Vagina (tissue), 2 donors: ENCODE data around the gene XPO4. TPM values are rescaled to one million over a fixed set of nuclear protein-coding genes. Genes with fewer than 3 reads are reported as not detected.
A peak's percentile ranks its signal among the peaks of the same experiment; 100 is the strongest.

Source experiments
- DNase-seq, 2 donors: peaks; one replicate each; pipeline ENCODE4 v3.0.0-alpha.2; 2017; ENCODE audit errors: extremely low spot score in 2 of 2
- H3K27ac ChIP-seq: fragments of 200-600 bp; sonication (generic); one replicate; pipeline ENCODE4 v1.5.1; 2019
- H3K27me3 ChIP-seq: fragments of 200-600 bp; sonication (generic); one replicate; pipeline ENCODE4 v1.5.1; 2019
- H3K36me3 ChIP-seq, 2 donors: fragments of 200-600 bp; sonication (generic); one replicate each; pipeline ENCODE4 v1.5.1; 2017 to 2019
- H3K4me1 ChIP-seq: fragments of 200-600 bp; sonication (generic); one replicate; pipeline ENCODE4 v1.5.1; 2019
- H3K4me3 ChIP-seq, 2 donors: fragments of 200-600 bp; sonication (generic); 1 replicate in 1 of 2; 2 replicates in 1 of 2; pipeline ENCODE4 v1.5.1; 2016 to 2019
- H3K9me3 ChIP-seq: fragments of 200-600 bp; sonication (generic); one replicate; pipeline ENCODE4 v1.5.1; 2019
- POLR2A ChIP-seq, 2 donors: fragments of 450-650 bp; IDR thresholded peaks; one replicate each; pipeline ENCODE4 v1.6.1; 2017; ENCODE audit warnings: antibody characterized with exemption in 2 of 2, mild to moderate bottlenecking in 2 of 2, moderate library complexity in 2 of 2
- POLR2AphosphoS5 ChIP-seq, 2 donors: sonication (generic); formaldehyde crosslinking; IDR thresholded peaks; one replicate each; pipeline ENCODE4 v1.9.0; 2017; ENCODE audit warnings: antibody characterized with exemption in 2 of 2, mild to moderate bottlenecking in 2 of 2, low read depth in 1 of 2; ENCODE audit not compliant: insufficient read depth in 1 of 2
- intact Hi-C: fragments of 100-400 bp; cut with DNase I; formaldehyde crosslinking; loops from one replicate; pipeline ENCODE4 v1.15.1; 2023
- total RNA-seq: library from RNA; depleted of rRNA; stranded (reverse); fragments of >200 nt; gene quantifications from one replicate; pipeline ENCODE4 v1.2.3, GENCODE V29; 2016
- TF ChIP-seq, protein P1 (sequence below), 3 experiments: fragments of 450-650 bp in 2 of 3; fragments of 200-600 bp in 1 of 3; sonication (generic) in 1 of 3; IDR thresholded peaks; one replicate each; pipeline ENCODE4 v1.5.1; 2017 to 2019; ENCODE audit warnings: antibody characterized with exemption in 3 of 3, mild to moderate bottlenecking in 2 of 3, moderate library complexity in 2 of 3

XPO4 gene
- total RNA-seq, 1 donor from 2014 or later: 17.7 TPM

DNA sequence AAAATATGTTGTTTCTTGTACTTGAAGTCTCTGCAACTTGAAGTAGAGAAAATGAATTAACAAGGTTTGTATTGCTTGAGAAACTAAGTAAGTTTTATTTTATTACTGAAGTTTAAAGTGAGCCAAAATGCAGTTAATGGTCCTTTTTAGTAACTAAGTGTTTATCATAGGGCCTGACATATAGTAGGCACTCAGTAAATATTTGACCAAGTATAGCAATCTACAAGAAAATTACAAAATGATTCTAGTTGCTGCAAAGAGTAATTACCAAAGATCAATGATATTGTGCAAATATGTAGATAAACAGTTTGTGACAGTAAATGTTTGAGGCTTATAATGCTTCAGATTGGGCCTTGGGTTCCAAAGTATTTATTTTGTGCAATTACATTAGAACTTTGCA is 2.4 kb upstream of the XPO4 start:
- H3K9me3 ChIP-seq: no peaks in the 10 kb centered on the region
- peaks cover 27% of the 10 kb centered on the region for H3K4me1 ChIP-seq
- no peaks in the 10 kb centered on the region for H3K36me3 ChIP-seq
- no peak for DNase-seq
- TF ChIP-seq POLR2A (IDR thresholded peaks at IDR 0.05): no peak
- TF ChIP-seq POLR2AphosphoS5 (IDR thresholded peaks at IDR 0.05; ENCODE audit: insufficient read depth in 1 of 2, low read depth in 1 of 2): no peak
- TF ChIP-seq, protein P1, sequence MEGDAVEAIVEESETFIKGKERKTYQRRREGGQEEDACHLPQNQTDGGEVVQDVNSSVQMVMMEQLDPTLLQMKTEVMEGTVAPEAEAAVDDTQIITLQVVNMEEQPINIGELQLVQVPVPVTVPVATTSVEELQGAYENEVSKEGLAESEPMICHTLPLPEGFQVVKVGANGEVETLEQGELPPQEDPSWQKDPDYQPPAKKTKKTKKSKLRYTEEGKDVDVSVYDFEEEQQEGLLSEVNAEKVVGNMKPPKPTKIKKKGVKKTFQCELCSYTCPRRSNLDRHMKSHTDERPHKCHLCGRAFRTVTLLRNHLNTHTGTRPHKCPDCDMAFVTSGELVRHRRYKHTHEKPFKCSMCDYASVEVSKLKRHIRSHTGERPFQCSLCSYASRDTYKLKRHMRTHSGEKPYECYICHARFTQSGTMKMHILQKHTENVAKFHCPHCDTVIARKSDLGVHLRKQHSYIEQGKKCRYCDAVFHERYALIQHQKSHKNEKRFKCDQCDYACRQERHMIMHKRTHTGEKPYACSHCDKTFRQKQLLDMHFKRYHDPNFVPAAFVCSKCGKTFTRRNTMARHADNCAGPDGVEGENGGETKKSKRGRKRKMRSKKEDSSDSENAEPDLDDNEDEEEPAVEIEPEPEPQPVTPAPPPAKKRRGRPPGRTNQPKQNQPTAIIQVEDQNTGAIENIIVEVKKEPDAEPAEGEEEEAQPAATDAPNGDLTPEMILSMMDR (IDR thresholded peaks at IDR 0.05): no peak
- H3K4me3 ChIP-seq: no peak overlapping the region
- intact Hi-C loops: no loop called here
- H3K27ac ChIP-seq: no peak overlapping the region
- no peaks in the 10 kb centered on the region for H3K27me3 ChIP-seq

DNA sequence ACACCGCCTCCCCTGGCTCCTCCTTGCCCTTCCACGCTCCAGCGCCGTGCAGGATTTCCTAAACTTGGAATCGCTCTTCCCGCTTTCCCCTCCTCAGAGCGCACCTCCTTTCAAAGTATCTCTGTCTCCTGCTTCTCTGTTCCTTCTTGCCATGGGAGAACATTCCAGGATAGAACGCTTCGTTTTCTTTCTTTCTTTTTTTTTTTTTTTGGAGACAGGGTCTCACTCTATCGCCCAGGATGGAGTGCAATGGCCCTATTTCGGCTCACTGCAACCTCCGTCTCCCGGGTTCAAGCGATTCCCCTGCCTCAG is 574 bp upstream of the XPO4 start:
- TF ChIP-seq POLR2A (IDR thresholded peaks at IDR 0.05) (no peak), POLR2AphosphoS5 (IDR thresholded peaks at IDR 0.05; ENCODE audit: insufficient read depth in 1 of 2, low read depth in 1 of 2) (no peak)
- TF ChIP-seq, protein P1 (IDR thresholded peaks at IDR 0.05): no peak
- Histone ChIP-seq H3K4me1 (peaks cover 28% of the 10 kb centered on the region), H3K36me3 (no peaks in the 10 kb centered on the region), H3K4me3 (peak overlapping the region; percentile 79 to 97), H3K27me3 (no peaks in the 10 kb centered on the region), H3K9me3 (no peaks in the 10 kb centered on the region), H3K27ac (peak overlapping the region; percentile 89)
- intact Hi-C loops: no loop called here
- DNase-seq: no peak

DNA sequence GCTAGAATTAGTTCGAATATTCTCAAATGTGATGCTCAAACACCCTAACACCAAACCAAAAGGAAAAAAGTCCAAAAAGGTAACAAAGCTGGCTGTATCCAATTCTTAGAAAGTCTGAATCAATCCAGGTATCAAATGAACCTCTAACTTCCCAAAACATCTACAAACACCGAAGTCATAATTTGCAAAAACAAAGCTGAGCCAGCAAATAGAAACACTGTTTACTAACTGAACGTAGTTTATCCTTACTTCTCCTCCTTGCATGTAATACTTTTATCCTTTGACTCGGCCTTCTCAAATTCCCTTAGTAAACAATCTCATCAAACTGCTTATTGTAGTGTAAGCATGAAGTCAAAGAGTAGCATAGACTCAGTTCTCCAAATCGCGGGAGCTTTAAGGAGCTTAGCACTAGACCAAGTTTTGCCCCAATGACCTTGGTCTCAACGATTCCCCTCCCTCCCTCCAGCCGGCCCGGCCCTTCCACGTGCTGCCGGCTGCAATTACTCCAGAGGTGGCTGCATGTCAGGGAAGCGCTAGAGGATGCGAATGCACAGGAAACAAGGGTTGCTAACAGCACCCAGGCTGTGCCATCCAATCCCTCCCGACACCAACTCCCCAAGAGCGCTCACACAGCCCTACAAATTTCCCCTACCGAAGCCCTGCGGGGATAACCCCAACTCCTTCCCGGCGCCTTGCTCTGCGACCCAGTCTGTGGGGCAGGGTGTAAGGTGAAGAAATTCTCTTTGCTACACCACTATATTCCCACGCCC is 693 bp downstream of the XPO4 start:
- Histone ChIP-seq H3K27me3 (no peaks in the 10 kb centered on the region), H3K36me3 (no peaks in the 10 kb centered on the region), H3K9me3 (no peaks in the 10 kb centered on the region), H3K27ac (peak overlapping the region; percentile 89), H3K4me1 (peaks cover 28% of the 10 kb centered on the region), H3K4me3 (peak overlapping the region; percentile 79 to 97)
- TF ChIP-seq POLR2A (IDR thresholded peaks at IDR 0.05): no peak
- TF ChIP-seq, protein P1 (IDR thresholded peaks at IDR 0.05): no peak
- no peak for TF ChIP-seq POLR2AphosphoS5 (IDR thresholded peaks at IDR 0.05; ENCODE audit: insufficient read depth in 1 of 2, low read depth in 1 of 2)
- intact Hi-C loops: no loop called here
- no peak for DNase-seq

DNA sequence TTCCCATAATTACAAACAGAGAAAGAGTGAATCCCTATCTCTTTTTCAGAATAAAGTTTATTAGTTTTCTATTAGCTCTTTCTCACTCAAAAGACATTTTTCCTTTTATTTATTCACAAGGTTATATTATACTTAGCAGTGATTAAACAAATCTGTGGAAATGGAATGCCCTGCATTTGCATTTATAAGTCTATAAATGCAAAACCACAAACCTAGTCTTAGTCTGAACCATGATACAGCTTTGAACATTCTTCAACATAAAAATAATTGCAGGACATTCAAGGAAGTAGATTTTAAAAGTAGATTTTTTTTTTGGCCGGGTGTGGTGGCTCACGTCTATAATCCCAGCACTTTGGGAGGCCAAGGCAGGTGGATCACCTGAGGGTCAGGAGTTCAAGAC is 8.3 kb downstream of the XPO4 start:
- Histone ChIP-seq H3K4me1 (no peaks in the 10 kb centered on the region), H3K27ac (no peak overlapping the region), H3K27me3 (no peaks in the 10 kb centered on the region), H3K9me3 (no peaks in the 10 kb centered on the region), H3K36me3 (no peaks in the 10 kb centered on the region), H3K4me3 (no peak overlapping the region)
- TF ChIP-seq POLR2A (IDR thresholded peaks at IDR 0.05) (no peak), POLR2AphosphoS5 (IDR thresholded peaks at IDR 0.05; ENCODE audit: insufficient read depth in 1 of 2, low read depth in 1 of 2) (no peak)
- TF ChIP-seq, protein P1 (IDR thresholded peaks at IDR 0.05): no peak
- no peak for DNase-seq
- intact Hi-C loops: loop anchor here (10.0 kb wide), 1 partner anchor 1009 kb away; no protein-coding TSS in a partner anchor

DNA sequence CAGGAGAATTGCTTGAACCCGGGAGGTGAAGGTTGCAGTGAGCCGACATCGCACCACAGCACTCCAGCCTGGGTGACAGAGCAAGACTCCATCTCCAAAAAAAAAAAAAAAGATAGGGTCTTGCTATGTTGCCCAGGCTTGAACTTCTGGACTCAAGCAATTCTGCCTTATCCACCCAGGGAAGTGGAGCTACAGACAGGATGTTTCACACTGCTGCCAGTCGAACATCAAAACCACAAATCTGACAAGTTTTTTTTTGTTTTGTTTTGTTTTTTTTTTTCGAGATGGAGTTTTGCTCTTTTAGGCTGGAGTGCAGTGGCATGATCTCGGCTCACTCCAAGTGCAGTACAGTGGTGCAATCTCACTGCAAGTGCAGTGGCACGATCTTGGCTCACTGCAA is 10.8 kb downstream of the XPO4 start:
- Histone ChIP-seq H3K4me1 (peaks cover 1% of the 10 kb centered on the region), H3K36me3 (no peaks in the 10 kb centered on the region), H3K9me3 (no peaks in the 10 kb centered on the region), H3K27ac (no peak overlapping the region), H3K27me3 (no peaks in the 10 kb centered on the region), H3K4me3 (no peak overlapping the region)
- DNase-seq: no peak
- intact Hi-C loops: loop anchor here (10.0 kb wide), 1 partner anchor 1007 kb away; no protein-coding TSS in a partner anchor
- TF ChIP-seq POLR2A (IDR thresholded peaks at IDR 0.05): no peak
- TF ChIP-seq, protein P1 (IDR thresholded peaks at IDR 0.05): no peak
